IMR-90 (cell line): Measurements from ENCODE around the gene SKA2. TPM values are rescaled to one million over a fixed set of nuclear protein-coding genes. Genes with fewer than 3 reads are reported as not detected.

Source experiments
- ATAC-seq: fragments of 200-7000 bp; cut with Tn5 transposase; 2 replicates; pipeline ENCODE4 v1.9.1; 2020; ENCODE audit warnings: low read depth, mild to moderate bottlenecking, moderate library complexity
- BruUV-seq: library from RNA; stranded (reverse); fragments of 400-500 nt; replicated peaks from 2 replicates; lab custom pipeline; 2021; lab: Mats Ljungman, UMichigan
- CTCF ChIA-PET: fragments of 300-600 bp; formaldehyde crosslinking; extraction: SDS; loops from one replicate; lab custom pipeline; 2021; ENCODE audit warnings: antibody characterized with exemption; lab: Yijun Ruan, JAX
- POLR2A ChIA-PET: fragments of 300-600 bp; sonication (Branson Sonifier 250); formaldehyde crosslinking; loops from one replicate; lab custom pipeline; 2022; ENCODE audit warnings: antibody characterized with exemption; ENCODE audit not compliant: unreplicated experiment; lab: Charles Lee
- DNase-seq: peaks from one replicate; pipeline ENCODE4 v3.0.0; 2013
- H2AFZ ChIP-seq: replicated peaks from 2 replicates; pipeline ENCODE3; 2013; ENCODE audit warnings: low read length, mild to moderate bottlenecking; ENCODE audit not compliant: poor library complexity
- H2AK5ac ChIP-seq: 2 replicates; pipeline ENCODE4 v1.6.1; 2013; ENCODE audit warnings: low read depth, low read length, inconsistent platforms
- H2AK9ac ChIP-seq: replicated peaks from 2 replicates; pipeline ENCODE3; 2013; ENCODE audit warnings: mild to moderate bottlenecking, low read depth, low read length, moderate library complexity; ENCODE audit not compliant: poor library complexity
- H2BK120ac ChIP-seq: 2 replicates; pipeline ENCODE4 v1.6.1; 2013; ENCODE audit warnings: low read depth, low read length, inconsistent platforms
- H2BK15ac ChIP-seq: 3 replicates; pipeline ENCODE4 v1.6.1; 2013; ENCODE audit warnings: low read depth, low read length, inconsistent platforms
- H2BK20ac ChIP-seq: 2 replicates; pipeline ENCODE4 v1.6.1; 2013; ENCODE audit warnings: low read depth, mild to moderate bottlenecking, inconsistent platforms, low read length, moderate library complexity
- H2BK5ac ChIP-seq: 2 replicates; pipeline ENCODE4 v1.6.1; 2013; ENCODE audit warnings: mild to moderate bottlenecking, low read depth, low read length, inconsistent platforms; ENCODE audit not compliant: poor library complexity, severe bottlenecking
- H3K14ac ChIP-seq: replicated peaks from 2 replicates; pipeline ENCODE4 v1.6.1; 2013; ENCODE audit warnings: low read depth, low read length, inconsistent platforms
- H3K18ac ChIP-seq: 2 replicates; pipeline ENCODE4 v1.6.1; 2013; ENCODE audit warnings: low read depth, low read length, control low read depth
- H3K23ac ChIP-seq: 2 replicates; pipeline ENCODE4 v1.6.1; 2013; ENCODE audit warnings: low read depth, low read length, inconsistent platforms
- H3K27ac ChIP-seq: 2 replicates; pipeline ENCODE4 v1.5.1; 2013; ENCODE audit warnings: mild to moderate bottlenecking, control low read depth, low read length; ENCODE audit not compliant: insufficient read depth
- H3K27me3 ChIP-seq: 2 replicates; pipeline ENCODE4 v1.6.1; 2013; ENCODE audit warnings: low read length; ENCODE audit not compliant: control insufficient read depth, insufficient read depth
- H3K36me3 ChIP-seq: 2 replicates; pipeline ENCODE4 v1.6.1; 2013; ENCODE audit warnings: low read length, mixed read lengths; ENCODE audit not compliant: control insufficient read depth, insufficient read depth
- H3K4ac ChIP-seq: 2 replicates; pipeline ENCODE4 v1.6.1; 2013; ENCODE audit warnings: low read depth, low read length, inconsistent platforms
- H3K4me1 ChIP-seq: 2 replicates; pipeline ENCODE4 v1.6.1; 2013; ENCODE audit warnings: low read length, mixed read lengths; ENCODE audit not compliant: control insufficient read depth, insufficient read depth
- H3K4me2 ChIP-seq: 2 replicates; pipeline ENCODE4 v1.6.1; 2013; ENCODE audit warnings: low read depth, mild to moderate bottlenecking, control low read depth, low read length, moderate library complexity
- H3K4me3 ChIP-seq: 2 replicates; pipeline ENCODE4 v1.5.1; 2013; ENCODE audit warnings: low read depth, mild to moderate bottlenecking, control low read depth, low read length, moderate library complexity; ENCODE audit not compliant: insufficient read depth
- H3K56ac ChIP-seq: 2 replicates; pipeline ENCODE4 v1.6.1; 2013; ENCODE audit warnings: low read length, inconsistent platforms; ENCODE audit not compliant: insufficient read depth; ENCODE audit errors: extremely low read depth
- H3K79me1 ChIP-seq, 2 experiments: 2 replicates each; pipeline ENCODE4 v1.6.1; 2013; ENCODE audit warnings: low read length in 2 of 2, inconsistent platforms in 1 of 2, low read depth in 1 of 2
- H3K9ac ChIP-seq: 2 replicates; pipeline ENCODE4 v1.6.1; 2013; ENCODE audit warnings: low read depth, low read length, control low read depth
- H3K9me1 ChIP-seq: 2 replicates; pipeline ENCODE4 v1.6.1; 2013; ENCODE audit warnings: low read length, inconsistent platforms; ENCODE audit not compliant: insufficient read depth
- H3K9me3 ChIP-seq: 2 replicates; pipeline ENCODE4 v1.6.1; 2013; ENCODE audit warnings: low read length; ENCODE audit not compliant: control insufficient read depth, insufficient read depth
- H4K20me1 ChIP-seq: 2 replicates; pipeline ENCODE4 v1.6.1; 2013; ENCODE audit warnings: low read length, inconsistent platforms; ENCODE audit not compliant: insufficient read depth
- H4K5ac ChIP-seq: 2 replicates; pipeline ENCODE4 v1.6.1; 2013; ENCODE audit warnings: mild to moderate bottlenecking, low read depth, low read length, control low read depth
- H4K8ac ChIP-seq, 2 experiments: 2 replicates each; pipeline ENCODE4 v1.6.1; 2013; ENCODE audit warnings: low read depth in 2 of 2, low read length in 2 of 2, control low read depth in 1 of 2, inconsistent platforms in 1 of 2
- H4K91ac ChIP-seq: 2 replicates; pipeline ENCODE4 v1.6.1; 2013; ENCODE audit warnings: low read depth, low read length, inconsistent platforms; ENCODE audit not compliant: insufficient read depth
- CEBPB ChIP-seq: IDR thresholded peaks from 2 replicates; pipeline ENCODE4 v1.6.1; 2012; ENCODE audit warnings: low read depth, low read length, improper control_type of control experiment
- FOS ChIP-seq: fragments of 150-350 bp; IDR thresholded peaks from 2 replicates; pipeline ENCODE4 v1.6.1; 2016; ENCODE audit warnings: low read depth, low read length
- MAFK ChIP-seq: IDR thresholded peaks from 2 replicates; pipeline ENCODE4 v1.6.1; 2012; ENCODE audit warnings: low read depth, low read length, improper control_type of control experiment
- MXI1 ChIP-seq: IDR thresholded peaks from 2 replicates; pipeline ENCODE4 v1.6.1; 2012; ENCODE audit warnings: low read depth, mild to moderate bottlenecking, low read length, moderate library complexity, borderline replicate concordance
- NFE2L2 ChIP-seq: fragments of 150-350 bp; IDR thresholded peaks from 2 replicates; pipeline ENCODE4 v1.6.1; 2016; ENCODE audit warnings: low read depth, mild to moderate bottlenecking, low read length
- POLR2A ChIP-seq: IDR thresholded peaks from 2 replicates; pipeline ENCODE4 v1.6.1; 2012; ENCODE audit warnings: mild to moderate bottlenecking, low read depth, low read length
- RAD21 ChIP-seq: IDR thresholded peaks from 2 replicates; pipeline ENCODE4 v1.6.1; 2012; ENCODE audit warnings: low read length, improper control_type of control experiment
- RCOR1 ChIP-seq: IDR thresholded peaks from 2 replicates; pipeline ENCODE4 v1.6.1; 2012; ENCODE audit warnings: mild to moderate bottlenecking, low read length, improper control_type of control experiment; ENCODE audit not compliant: insufficient replicate concordance
- SMC3 ChIP-seq: fragments of 150-350 bp; IDR thresholded peaks from 2 replicates; pipeline ENCODE4 v1.6.1; 2016; ENCODE audit warnings: low read depth, mild to moderate bottlenecking, antibody characterized with exemption, low read length, moderate library complexity
- WGBS, 2 experiments: methylation state at CpG; one replicate each; pipeline versions ENCODE4 v1.1.5 to v1.1.7; 2013; ENCODE audit warnings: missing lambda C conversion rate in 2 of 2; ENCODE audit not compliant: insufficient read length in 1 of 2; ENCODE audit errors: extremely low coverage in 2 of 2; 5-methylcytosine and 5-hydroxymethylcytosine counted together
- dilution Hi-C: fragments of 300-500 bp; cut with HindIII; formaldehyde crosslinking; loops from one replicate; pipeline ENCODE4 v1.14.3; 2018; ENCODE audit warnings: low sequenced_read_pairs; ENCODE audit not compliant: unreplicated experiment
- in situ Hi-C: fragments of 300-500 bp; cut with MboI; formaldehyde crosslinking; loops from 3 replicates; pipeline ENCODE4 v1.14.3; 2019; ENCODE audit warnings: low sequenced_read_pairs, inconsistent platforms, mixed read lengths
- intact Hi-C: fragments of 100-400 bp; cut with micrococcal nuclease; formaldehyde crosslinking; loops from 2 replicates; pipeline ENCODE4 v1.10.0; 2022
- polyA plus RNA-seq, 3 experiments: library from polyadenylated mRNA; depleted of rRNA; stranded (reverse); fragments of >200 nt; gene quantifications; 2 replicates each; pipeline ENCODE4 v1.2.3, GENCODE V29; 2012; ENCODE audit warnings: low replicate concordance in 1 of 3
- total RNA-seq: library from RNA; depleted of rRNA; stranded (reverse); fragments of >200 nt; gene quantifications from 2 replicates; pipeline ENCODE4 v1.2.3, GENCODE V29; 2012
- TF ChIP-seq, protein P1 (sequence below): fragments of 150-350 bp; IDR thresholded peaks from 2 replicates; pipeline ENCODE4 v1.6.1; 2016; ENCODE audit warnings: low read depth, mild to moderate bottlenecking, low read length, moderate library complexity, borderline replicate concordance
- TF ChIP-seq, protein P2 (sequence below): conservative IDR thresholded peaks from 2 replicates; pipeline ENCODE4 v1.5.1; 2012; ENCODE audit warnings: mild to moderate bottlenecking, low read depth, low read length, improper control_type of control experiment

Gene SKA2
- total and polyA plus RNA-seq, 2 of the 4 experiments (the other 2 are of a cell fraction) = 30.4 to 38.7 TPM

DNA sequence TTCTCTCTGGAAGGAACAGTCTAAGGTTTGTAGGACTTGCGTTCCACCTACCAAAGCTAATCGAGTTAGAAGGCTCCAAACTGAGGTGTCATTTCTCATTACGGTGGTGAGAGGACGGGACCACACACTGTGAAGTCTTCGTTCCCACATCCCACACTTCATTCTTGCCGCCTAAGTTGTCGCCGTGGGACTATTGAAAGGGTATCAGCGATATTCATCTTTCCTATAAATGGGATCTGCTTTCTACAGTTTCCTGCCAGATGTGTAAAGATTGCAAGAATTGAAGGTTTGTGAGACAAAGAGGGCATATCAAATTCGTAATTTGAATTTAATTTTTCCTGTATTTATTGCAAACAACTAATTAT, 47.7 kb downstream of the SKA2 start:
- H3K23ac ChIP-seq = peak overlapping the region; percentile 60; the same call in 1 of the 2 replicates
- peak overlapping the region; percentile 23 for H3K27ac ChIP-seq
- H3K79me1 ChIP-seq = peaks cover 9 to 29% of the 10 kb centered on the region in 2 experiments; a peak in 3 of 4 replicates
- CTCF ChIA-PET = interaction anchor here (1.2 kb wide), 1 partner anchor 15 kb away, joined by 3 read pairs; no protein-coding TSS in a partner anchor
- no peaks in the 10 kb centered on the region for H3K36me3 ChIP-seq
- H3K4ac ChIP-seq = peak overlapping the region; percentile 47
- peak overlapping the region; percentile 4 for H2BK5ac ChIP-seq
- in situ Hi-C loops (no loop called here), intact Hi-C loops (no loop called here), dilution Hi-C loops (no loop called here)
- no peak overlapping the region for H2BK20ac ChIP-seq
- no peaks in the 10 kb centered on the region for H3K4me1 ChIP-seq
- peak overlapping the region; percentile 64 for H3K4me3 ChIP-seq
- ATAC-seq = no peak; the same call in 1 of the 2 replicates
- H4K5ac ChIP-seq = peak overlapping the region; percentile 2; the same call in 1 of the 2 replicates
- no peaks in the 10 kb centered on the region for H3K9me3 ChIP-seq
- 0% methylated on average over 1 of the region's 10 CpGs; no CpG with 5 or more reads in 1 of the 2 experiments for WGBS, 2 experiments
- no peaks in the 10 kb centered on the region for H3K9me1 ChIP-seq
- peak overlapping the region; percentile 57 for H3K56ac ChIP-seq
- H2BK120ac ChIP-seq = 0 out of 2 replicates have a peak overlapping the region, but pooled peaks have one; percentile 1
- peak overlapping the region; percentile 80 for H3K4me2 ChIP-seq
- POLR2A ChIA-PET = interaction anchor here (0.6 to 0.9 kb wide), 2 partner anchors 15 to 30 kb away, joined by 3 to 7 read pairs; no protein-coding TSS in a partner anchor
- H2BK15ac ChIP-seq = no peak overlapping the region
- H4K20me1 ChIP-seq = no peaks in the 10 kb centered on the region; the same call in 1 of the 2 replicates
- H3K9ac ChIP-seq = peak overlapping the region; percentile 63
- no peak overlapping the region for H3K18ac ChIP-seq
- peak overlapping the region; percentile 40 to 58; a peak in 3 of 4 replicates for H4K8ac ChIP-seq
- peak overlapping the region; percentile 35; the same call in 1 of the 2 replicates for H4K91ac ChIP-seq
- peak overlapping the region; percentile 3 for H2AK9ac ChIP-seq
- H2AK5ac ChIP-seq = peak overlapping the region; percentile 59; the same call in 1 of the 2 replicates
- DNase-seq = no peak
- no TSS peak for BruUV-seq
- H3K14ac ChIP-seq = peak overlapping the region; percentile 13
- TF ChIP-seq CEBPB (no peak), POLR2A (no peak), MAFK (no peak), RCOR1 (no peak), RAD21 (no peak), FOS (no peak), SMC3 (no peak), MXI1 (no peak), NFE2L2 (no peak)
- TF ChIP-seq, protein P1, sequence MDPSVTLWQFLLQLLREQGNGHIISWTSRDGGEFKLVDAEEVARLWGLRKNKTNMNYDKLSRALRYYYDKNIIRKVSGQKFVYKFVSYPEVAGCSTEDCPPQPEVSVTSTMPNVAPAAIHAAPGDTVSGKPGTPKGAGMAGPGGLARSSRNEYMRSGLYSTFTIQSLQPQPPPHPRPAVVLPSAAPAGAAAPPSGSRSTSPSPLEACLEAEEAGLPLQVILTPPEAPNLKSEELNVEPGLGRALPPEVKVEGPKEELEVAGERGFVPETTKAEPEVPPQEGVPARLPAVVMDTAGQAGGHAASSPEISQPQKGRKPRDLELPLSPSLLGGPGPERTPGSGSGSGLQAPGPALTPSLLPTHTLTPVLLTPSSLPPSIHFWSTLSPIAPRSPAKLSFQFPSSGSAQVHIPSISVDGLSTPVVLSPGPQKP = no peak
- TF ChIP-seq, protein P2, sequence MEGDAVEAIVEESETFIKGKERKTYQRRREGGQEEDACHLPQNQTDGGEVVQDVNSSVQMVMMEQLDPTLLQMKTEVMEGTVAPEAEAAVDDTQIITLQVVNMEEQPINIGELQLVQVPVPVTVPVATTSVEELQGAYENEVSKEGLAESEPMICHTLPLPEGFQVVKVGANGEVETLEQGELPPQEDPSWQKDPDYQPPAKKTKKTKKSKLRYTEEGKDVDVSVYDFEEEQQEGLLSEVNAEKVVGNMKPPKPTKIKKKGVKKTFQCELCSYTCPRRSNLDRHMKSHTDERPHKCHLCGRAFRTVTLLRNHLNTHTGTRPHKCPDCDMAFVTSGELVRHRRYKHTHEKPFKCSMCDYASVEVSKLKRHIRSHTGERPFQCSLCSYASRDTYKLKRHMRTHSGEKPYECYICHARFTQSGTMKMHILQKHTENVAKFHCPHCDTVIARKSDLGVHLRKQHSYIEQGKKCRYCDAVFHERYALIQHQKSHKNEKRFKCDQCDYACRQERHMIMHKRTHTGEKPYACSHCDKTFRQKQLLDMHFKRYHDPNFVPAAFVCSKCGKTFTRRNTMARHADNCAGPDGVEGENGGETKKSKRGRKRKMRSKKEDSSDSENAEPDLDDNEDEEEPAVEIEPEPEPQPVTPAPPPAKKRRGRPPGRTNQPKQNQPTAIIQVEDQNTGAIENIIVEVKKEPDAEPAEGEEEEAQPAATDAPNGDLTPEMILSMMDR = no peak
- peak overlapping the region; percentile 92 for H2AFZ ChIP-seq
- no peaks in the 10 kb centered on the region for H3K27me3 ChIP-seq
